Naive B cell (primary cell): ENCODE results near the gene HEMK1. TPM values are rescaled to one million over a fixed set of nuclear protein-coding genes. Genes with fewer than 3 reads are reported as not detected.
A peak's percentile ranks its signal among the peaks of the same experiment; 100 is the strongest.

Source experiments
- ATAC-seq, 2 donors: fragments of 150-1000 bp; cut with Tn5 transposase; 2 replicates each; pipeline ENCODE4 v1.10.0; 2021; ENCODE audit warnings: low read depth in 2 of 2, mild to moderate bottlenecking in 2 of 2, moderate library complexity in 2 of 2
- DNase-seq: peaks from one replicate; pipeline ENCODE4 v3.0.0; 2022
- H3K27ac Mint-ChIP-seq, 6 donors: one replicate each; pipeline ENCODE4 v1.8.0; 2020 to 2022; ENCODE audit warnings: mild to moderate bottlenecking in 6 of 6, mixed read lengths in 6 of 6, moderate library complexity in 5 of 6, inconsistent platforms in 2 of 6
- H3K27me3 Mint-ChIP-seq, 3 donors: one replicate each; pipeline ENCODE4 v1.8.0; 2021 to 2022; ENCODE audit warnings: mixed read lengths in 3 of 3, mild to moderate bottlenecking in 1 of 3
- H3K36me3 Mint-ChIP-seq, 2 donors: one replicate each; pipeline ENCODE4 v1.8.0; 2020 to 2022; ENCODE audit warnings: mixed read lengths in 2 of 2, inconsistent platforms in 1 of 2, mild to moderate bottlenecking in 1 of 2
- H3K4me1 Mint-ChIP-seq, 3 donors: one replicate each; pipeline ENCODE4 v1.8.0; 2020 to 2022; ENCODE audit warnings: mixed read lengths in 3 of 3, inconsistent platforms in 1 of 3, mild to moderate bottlenecking in 1 of 3, moderate library complexity in 1 of 3
- H3K4me3 Mint-ChIP-seq, 8 donors: one replicate each; pipeline ENCODE4 v1.8.0; 2020 to 2022; ENCODE audit warnings: mild to moderate bottlenecking in 8 of 8, mixed read lengths in 8 of 8, moderate library complexity in 8 of 8, inconsistent platforms in 2 of 8
- H3K9me3 Mint-ChIP-seq, 7 donors: one replicate each; pipeline ENCODE4 v1.8.0; 2020 to 2022; ENCODE audit warnings: mixed read lengths in 7 of 7, mild to moderate bottlenecking in 5 of 7, inconsistent platforms in 2 of 7, moderate library complexity in 1 of 7
- polyA plus RNA-seq, 6 donors: library from polyadenylated mRNA; unstranded; fragments of 300-500 nt; fragmentation: Illumina TruSeq; gene quantifications; one replicate each; pipeline ENCODE4 v1.2.3, GENCODE V29; 2021; ENCODE audit warnings: low read depth in 6 of 6

The HEMK1 gene
- polyA plus RNA-seq, 6 donors from 2014 or later, result 18.2 to 44.6 (median 32.8) TPM

GRCh38 chr3:50623840-50624474 lies 54.6 kb downstream of the HEMK1 start:
- no peaks in the 10 kb centered on the region for H3K27me3 Mint-ChIP-seq
- H3K27ac Mint-ChIP-seq, result peak overlapping the region in 4 of 6 donors; percentile 51 to 97 (median 78)
- H3K9me3 Mint-ChIP-seq, result no peaks in the 10 kb centered on the region
- H3K4me1 Mint-ChIP-seq, result peaks cover 38 to 61% (median 50%) of the 10 kb centered on the region in 3 donors
- H3K36me3 Mint-ChIP-seq, result no peaks in the 10 kb centered on the region
- peak; percentile 8 to 43 for ATAC-seq
- peak overlapping the region in 7 of 8 donors; percentile 23 to 77 (median 62) for H3K4me3 Mint-ChIP-seq
- no peak for DNase-seq

- peaks cover 36 to 59% (median 47%) of the 10 kb centered on the region in 3 donors for H3K4me1 Mint-ChIP-seq
- H3K27ac Mint-ChIP-seq, result peak overlapping the region in 2 of 6 donors; percentile 51 to 78
- DNase-seq, result no peak
- no peaks in the 10 kb centered on the region for H3K36me3 Mint-ChIP-seq
- H3K4me3 Mint-ChIP-seq, result no peak overlapping the region
- H3K9me3 Mint-ChIP-seq, result no peaks in the 10 kb centered on the region
- H3K27me3 Mint-ChIP-seq, result no peaks in the 10 kb centered on the region
- no peak for ATAC-seq
These were observed 55.3 kb downstream of the HEMK1 start for GRCh38 chr3:50624634-50625033.

- Mint-ChIP-seq H3K4me3 (no peak overlapping the region), H3K27ac (peak overlapping the region in 3 of 6 donors; percentile 15 to 87 (median 66)), H3K9me3 (no peaks in the 10 kb centered on the region), H3K36me3 (no peaks in the 10 kb centered on the region), H3K27me3 (no peaks in the 10 kb centered on the region), H3K4me1 (peaks cover 39 to 57% (median 47%) of the 10 kb centered on the region in 3 donors)
- DNase-seq, result no peak
- no peak for ATAC-seq
These were observed 56.2 kb downstream of the HEMK1 start for GRCh38 chr3:50625231-50626182.

GRCh38 chr3:50626401-50626800 lies 57.1 kb downstream of the HEMK1 start:
- Mint-ChIP-seq H3K4me3 (no peak overlapping the region), H3K9me3 (no peaks in the 10 kb centered on the region), H3K36me3 (no peaks in the 10 kb centered on the region), H3K27ac (peak overlapping the region in 2 of 6 donors; percentile 68 to 72), H3K4me1 (peaks cover 39 to 57% (median 51%) of the 10 kb centered on the region in 3 donors), H3K27me3 (no peaks in the 10 kb centered on the region)
- no peak for DNase-seq
- ATAC-seq, result no peak

- no peak overlapping the region for H3K4me3 Mint-ChIP-seq
- H3K9me3 Mint-ChIP-seq, result no peaks in the 10 kb centered on the region
- peaks cover 47 to 65% (median 62%) of the 10 kb centered on the region in 3 donors for H3K4me1 Mint-ChIP-seq
- ATAC-seq (no peak), DNase-seq (no peak)
- H3K36me3 Mint-ChIP-seq, result no peaks in the 10 kb centered on the region
- H3K27ac Mint-ChIP-seq, result peak overlapping the region in 1 of 6 donors; percentile 88
- no peaks in the 10 kb centered on the region for H3K27me3 Mint-ChIP-seq
These were observed 58.2 kb downstream of the HEMK1 start for GRCh38 chr3:50627407-50628051.

- Mint-ChIP-seq H3K9me3 (no peaks in the 10 kb centered on the region), H3K4me3 (no peak overlapping the region), H3K27me3 (no peaks in the 10 kb centered on the region), H3K36me3 (no peaks in the 10 kb centered on the region), H3K27ac (peak overlapping the region in 1 of 6 donors; percentile 73), H3K4me1 (peaks cover 49 to 69% (median 65%) of the 10 kb centered on the region in 3 donors)
- no peak for DNase-seq
- ATAC-seq, result no peak
These were observed 59.3 kb downstream of the HEMK1 start for GRCh38 chr3:50628601-50629000.

- Mint-ChIP-seq H3K9me3 (no peaks in the 10 kb centered on the region), H3K36me3 (peaks cover 0 to 3% of the 10 kb centered on the region in 2 donors), H3K27ac (peak overlapping the region in 3 of 6 donors; percentile 12 to 33 (median 26)), H3K4me3 (peak overlapping the region in 1 of 8 donors; percentile 5), H3K4me1 (peaks cover 49 to 70% (median 54%) of the 10 kb centered on the region in 3 donors), H3K27me3 (no peaks in the 10 kb centered on the region)
- no peak for DNase-seq
- no peak for ATAC-seq
These were observed 61.1 kb downstream of the HEMK1 start for GRCh38 chr3:50630394-50630793.

GRCh38 chr3:50630877-50631276 lies 61.6 kb downstream of the HEMK1 start:
- ATAC-seq, result no peak
- H3K36me3 Mint-ChIP-seq, result peaks cover 0 to 3% of the 10 kb centered on the region in 2 donors
- no peak overlapping the region for H3K4me3 Mint-ChIP-seq
- H3K27ac Mint-ChIP-seq, result peak overlapping the region in 2 of 6 donors; percentile 12 to 26
- no peak for DNase-seq
- peaks cover 46 to 70% (median 54%) of the 10 kb centered on the region in 3 donors for H3K4me1 Mint-ChIP-seq
- H3K9me3 Mint-ChIP-seq, result no peaks in the 10 kb centered on the region
- H3K27me3 Mint-ChIP-seq, result no peaks in the 10 kb centered on the region

- ATAC-seq (peak in 1 of 2 donors; percentile 40), DNase-seq (no peak)
- Mint-ChIP-seq H3K4me1 (peaks cover 48 to 69% (median 56%) of the 10 kb centered on the region in 3 donors), H3K4me3 (no peak overlapping the region), H3K27me3 (no peaks in the 10 kb centered on the region), H3K36me3 (peaks cover 0 to 3% of the 10 kb centered on the region in 2 donors), H3K27ac (peak overlapping the region in 5 of 6 donors; percentile 28 to 85 (median 68)), H3K9me3 (no peaks in the 10 kb centered on the region)
These were observed 63.1 kb downstream of the HEMK1 start for GRCh38 chr3:50632450-50632849.

GRCh38 chr3:50633230-50633790 lies 64.0 kb downstream of the HEMK1 start:
- Mint-ChIP-seq H3K36me3 (peaks cover 0 to 3% of the 10 kb centered on the region in 2 donors), H3K4me3 (peak overlapping the region in 1 of 8 donors; percentile 13), H3K4me1 (peaks cover 48 to 69% (median 60%) of the 10 kb centered on the region in 3 donors), H3K9me3 (no peaks in the 10 kb centered on the region), H3K27me3 (no peaks in the 10 kb centered on the region), H3K27ac (peak overlapping the region in 2 of 6 donors; percentile 68 to 69)
- DNase-seq (no peak), ATAC-seq (no peak)

- peaks cover 0 to 3% of the 10 kb centered on the region in 2 donors for H3K36me3 Mint-ChIP-seq
- H3K4me3 Mint-ChIP-seq, result no peak overlapping the region
- H3K27ac Mint-ChIP-seq, result peak overlapping the region in 1 of 6 donors; percentile 54
- H3K27me3 Mint-ChIP-seq, result no peaks in the 10 kb centered on the region
- no peak for ATAC-seq
- no peak for DNase-seq
- peaks cover 43 to 61% (median 48%) of the 10 kb centered on the region in 3 donors for H3K4me1 Mint-ChIP-seq
- no peaks in the 10 kb centered on the region for H3K9me3 Mint-ChIP-seq
These were observed 65.7 kb downstream of the HEMK1 start for GRCh38 chr3:50635066-50635465.

GRCh38 chr3:50637011-50637410 lies 67.7 kb downstream of the HEMK1 start:
- Mint-ChIP-seq H3K9me3 (no peaks in the 10 kb centered on the region), H3K4me3 (no peak overlapping the region), H3K36me3 (peaks cover 3 to 10% of the 10 kb centered on the region in 2 donors), H3K4me1 (peaks cover 31 to 42% (median 32%) of the 10 kb centered on the region in 3 donors), H3K27me3 (no peaks in the 10 kb centered on the region), H3K27ac (peak overlapping the region in 1 of 6 donors; percentile 17)
- ATAC-seq (no peak), DNase-seq (no peak)

GRCh38 chr3:50637945-50638344 lies 68.6 kb downstream of the HEMK1 start:
- no peak for ATAC-seq
- H3K4me3 Mint-ChIP-seq, result no peak overlapping the region

More at GRCh38 chr3:50637945-50638344, 68.6 kb downstream of the HEMK1 start:
- no peak for DNase-seq
- Mint-ChIP-seq H3K27me3 (no peaks in the 10 kb centered on the region), H3K27ac (peak overlapping the region in 1 of 6 donors; percentile 32), H3K36me3 (peaks cover 3 to 13% of the 10 kb centered on the region in 2 donors), H3K4me1 (peaks cover 23 to 32% (median 27%) of the 10 kb centered on the region in 3 donors), H3K9me3 (no peaks in the 10 kb centered on the region)
